GM12878 (cell line): ENCODE measurements around the gene KEL. TPM values are rescaled to one million over a fixed set of nuclear protein-coding genes. Genes with fewer than 3 reads are reported as not detected.

Experiments
- ATAC-seq: fragments of 200-7000 bp; cut with Tn5 transposase; 3 replicates; pipeline ENCODE4 v1.9.1; 2020; ENCODE audit warnings: mild to moderate bottlenecking, moderate library complexity
- BruUV-seq: library from RNA; stranded (reverse); fragments of 400-500 nt; replicated peaks from 2 replicates; lab custom pipeline; 2021; lab: Mats Ljungman, UMichigan
- CTCF ChIA-PET: fragments of 300-600 bp; sonication (Branson Sonifier 250); formaldehyde crosslinking; extraction: SDS; loops from one replicate; lab custom pipeline; 2021; ENCODE audit warnings: inconsistent platforms; lab: Yijun Ruan, JAX
- POLR2A ChIA-PET: fragments of 350-600 bp; formaldehyde crosslinking; extraction: SDS; loops from one replicate; lab custom pipeline; 2021; ENCODE audit warnings: inconsistent platforms; lab: Charles Lee
- RAD21 ChIA-PET: fragments of 300-600 bp; sonication (Branson Sonifier 250); formaldehyde crosslinking; loops from one replicate; lab custom pipeline; 2023; ENCODE audit warnings: antibody characterized with exemption; ENCODE audit not compliant: unreplicated experiment; lab: Charles Lee
- SMC1A ChIA-PET: fragments of 300-600 bp; sonication (Branson Sonifier 250); formaldehyde crosslinking; loops from one replicate; lab custom pipeline; 2023; ENCODE audit not compliant: unreplicated experiment, uncharacterized antibody; lab: Charles Lee
- DNase-seq: peaks from one replicate; pipeline ENCODE4 v3.0.0-alpha.2; 2011; ENCODE audit warnings: low read depth, low spot score
- FAIRE-seq: peaks from 3 replicates; lab custom pipeline; 2011; peaks lifted over from hg19 to GRCh38; lab: Jason Lieb, UNC
- H2AFZ ChIP-seq: 2 replicates; pipeline ENCODE4 v1.6.0; 2011; ENCODE audit warnings: low read depth, low read length, control low read depth; ENCODE audit not compliant: control insufficient read depth
- H3K27ac ChIP-seq: 2 replicates; pipeline ENCODE4 v1.5.1; 2011; ENCODE audit warnings: control low read depth; ENCODE audit not compliant: control insufficient read depth, insufficient read depth
- H3K27me3 ChIP-seq, 2 experiments: replicated peaks in 1 of 2; 2 replicates each; pipeline versions ENCODE4 v1.6.0 to v1.6.1; 2011; ENCODE audit warnings: low read length in 1 of 2; ENCODE audit not compliant: control insufficient read depth in 2 of 2, insufficient read depth in 2 of 2
- H3K36me3 ChIP-seq, 2 experiments: 2 replicates each; pipeline ENCODE4 v1.5.1; 2011; ENCODE audit warnings: low read length in 1 of 2; ENCODE audit not compliant: control insufficient read depth in 2 of 2, insufficient read depth in 2 of 2
- H3K4me1 ChIP-seq: 2 replicates; pipeline ENCODE4 v1.6.1; 2011; ENCODE audit warnings: mild to moderate bottlenecking, low read length, moderate library complexity, mixed read lengths; ENCODE audit not compliant: control insufficient read depth, insufficient read depth
- H3K4me2 ChIP-seq: 2 replicates; pipeline ENCODE4 v1.6.0; 2011; ENCODE audit warnings: control low read depth; ENCODE audit not compliant: control insufficient read depth, insufficient read depth
- H3K4me3 ChIP-seq: fragments of 200-600 bp; sonication (generic); 2 replicates; pipeline ENCODE4 v1.5.1; 2016
- H3K79me2 ChIP-seq: 2 replicates; pipeline ENCODE4 v1.6.0; 2011; ENCODE audit warnings: low read length; ENCODE audit not compliant: control insufficient read depth, insufficient read depth
- H3K9ac ChIP-seq: 2 replicates; pipeline ENCODE4 v1.8.0; 2011; ENCODE audit warnings: low read length, control low read depth, mixed read lengths; ENCODE audit not compliant: control insufficient read depth, insufficient read depth
- H3K9me3 ChIP-seq: replicated peaks from 3 replicates; pipeline ENCODE4 v1.5.1; 2011; ENCODE audit warnings: mild to moderate bottlenecking, low read length; ENCODE audit not compliant: control insufficient read depth, insufficient read depth
- H4K20me1 ChIP-seq: 2 replicates; pipeline ENCODE4 v1.6.0; 2011; ENCODE audit not compliant: control insufficient read depth, insufficient read depth
- ASH2L ChIP-seq: fragments of 300-600, 200-600 bp; sonication (generic); IDR thresholded peaks from 2 replicates; pipeline ENCODE4 v1.6.1; 2017; ENCODE audit warnings: low read depth, mild to moderate bottlenecking, borderline replicate concordance
- CREB1 ChIP-seq: IDR thresholded peaks from 2 replicates; pipeline ENCODE4 v1.6.1; 2012; ENCODE audit warnings: low read depth, mild to moderate bottlenecking, inconsistent platforms
- FOS ChIP-seq: IDR thresholded peaks from 3 replicates; pipeline ENCODE4 v1.6.1; 2011; ENCODE audit warnings: borderline replicate concordance; ENCODE audit not compliant: insufficient read length; ENCODE audit errors: extremely low read depth
- GABPA ChIP-seq: IDR thresholded peaks from 2 replicates; pipeline ENCODE4 v1.6.1; 2014; ENCODE audit warnings: antibody characterized with exemption, low read depth, mild to moderate bottlenecking, inconsistent platforms
- HDAC6 ChIP-seq: fragments of 200-600 bp; sonication (generic); IDR thresholded peaks from one replicate; pipeline ENCODE4 v1.8.0; 2017; ENCODE audit warnings: antibody characterized with exemption; ENCODE audit not compliant: unreplicated experiment
- HDGF ChIP-seq: fragments of 450-650 bp; IDR thresholded peaks from 2 replicates; pipeline ENCODE4 v1.6.1; 2016; ENCODE audit warnings: antibody characterized with exemption
- JUND ChIP-seq: IDR thresholded peaks from 2 replicates; pipeline ENCODE4 v1.6.1; 2012; ENCODE audit warnings: low read depth, mild to moderate bottlenecking, low read length, improper control_type of control experiment, moderate library complexity
- MTA2 ChIP-seq: fragments of 450-650 bp; IDR thresholded peaks from 2 replicates; pipeline ENCODE4 v1.6.1; 2016; ENCODE audit warnings: low read depth, mild to moderate bottlenecking, moderate library complexity
- RB1 ChIP-seq: fragments of 450-650 bp; formaldehyde crosslinking; IDR thresholded peaks from 2 replicates; pipeline ENCODE4 v1.6.1; 2017; ENCODE audit warnings: mild to moderate bottlenecking, borderline replicate concordance
- RFX5 ChIP-seq: IDR thresholded peaks from 2 replicates; pipeline ENCODE4 v1.6.1; 2011; ENCODE audit warnings: low read depth, low read length, improper control_type of control experiment
- SRF ChIP-seq, 2 experiments: IDR thresholded peaks; 2 replicates each; pipeline ENCODE4 v1.6.1; 2011; ENCODE audit warnings: low read depth in 2 of 2, low read length in 2 of 2, mild to moderate bottlenecking in 1 of 2, moderate library complexity in 1 of 2
- STAT3 ChIP-seq: IDR thresholded peaks from 2 replicates; pipeline ENCODE4 v1.6.1; 2011; ENCODE audit warnings: low read depth, low read length, improper control_type of control experiment
- WRNIP1 ChIP-seq: IDR thresholded peaks from 2 replicates; pipeline ENCODE4 v1.6.1; 2011; ENCODE audit warnings: low read depth, low read length, improper control_type of control experiment, borderline replicate concordance
- ZNF274 ChIP-seq: IDR thresholded peaks from one replicate; pipeline ENCODE4 v1.8.0; 2011; ENCODE audit not compliant: insufficient read length, insufficient read depth
- ZNF384 ChIP-seq: IDR thresholded peaks from 2 replicates; pipeline ENCODE4 v1.6.1; 2012; ENCODE audit warnings: low read depth, mild to moderate bottlenecking, low read length, improper control_type of control experiment, borderline replicate concordance
- WGBS: methylation state at CpG from one replicate; pipeline ENCODE4 v1.1.6; 2016; ENCODE audit warnings: low lambda C conversion rate; ENCODE audit not compliant: insufficient replicate concordance, insufficient coverage; ENCODE audit errors: missing lambda C conversion rate; 5-methylcytosine and 5-hydroxymethylcytosine counted together
- in situ Hi-C: fragments of 300-500 bp; cut with MboI; formaldehyde crosslinking; loops from 9 replicates; pipeline ENCODE4 v1.14.3; 2018; ENCODE audit warnings: mixed read lengths
- intact Hi-C: fragments of 100-400 bp; cut with micrococcal nuclease; formaldehyde crosslinking; loops from one replicate; pipeline ENCODE4 v1.14.2; 2022; ENCODE audit not compliant: unreplicated experiment
- polyA plus RNA-seq, 11 experiments: library from polyadenylated mRNA; depleted of rRNA in 4 of 11; unstranded in 6 of 11; stranded (reverse) in 5 of 11; fragments of >200 nt; fragmentation: Nextera tagmentation in 4 of 11; fragmentation: Illumina TruSeq in 1 of 11; extraction: Ambion mirVana in 4 of 11; extraction: Trizol in 1 of 11; gene quantifications; 1 replicate in 1 of 11; 2 replicates in 10 of 11; pipeline versions ENCODE4 v1.2.1 to v1.2.3, GENCODE V29; 2011 to 2016; ENCODE audit warnings: inconsistent platforms in 2 of 11, missing spikeins in 2 of 11, low read depth in 1 of 11
- total RNA-seq, 4 experiments: library from RNA; depleted of rRNA in 3 of 4; stranded (reverse); fragments of >200 nt in 3 of 4; fragmentation: Illumina TruSeq in 1 of 4; extraction: Trizol in 1 of 4; gene quantifications; 2 replicates each; pipeline versions ENCODE4 v1.2.1 to v1.2.3, GENCODE V29; 2013 to 2021
- TF ChIP-seq, protein P1 (sequence below): IDR thresholded peaks from 2 replicates; pipeline ENCODE4 v1.6.1; 2012; ENCODE audit warnings: low read depth, low read length, improper control_type of control experiment
- TF ChIP-seq, protein P2 (sequence below): fragments of 150-350 bp; IDR thresholded peaks from 2 replicates; pipeline ENCODE4 v1.6.1; 2016; ENCODE audit warnings: low read depth, low read length
- TF ChIP-seq, protein P3 (sequence below): fragments of 450-650 bp; formaldehyde crosslinking; IDR thresholded peaks from 2 replicates; pipeline ENCODE4 v1.4.0; 2020; ENCODE audit warnings: mild to moderate bottlenecking, moderate library complexity

Gene KEL
- total and polyA plus RNA-seq, 10 of the 15 experiments (the other 5 are each of a cell fraction or from before 2014, with no cell fraction given), result 0.10 to 0.73 (median 0.23) TPM; not detected in 2

DNA sequence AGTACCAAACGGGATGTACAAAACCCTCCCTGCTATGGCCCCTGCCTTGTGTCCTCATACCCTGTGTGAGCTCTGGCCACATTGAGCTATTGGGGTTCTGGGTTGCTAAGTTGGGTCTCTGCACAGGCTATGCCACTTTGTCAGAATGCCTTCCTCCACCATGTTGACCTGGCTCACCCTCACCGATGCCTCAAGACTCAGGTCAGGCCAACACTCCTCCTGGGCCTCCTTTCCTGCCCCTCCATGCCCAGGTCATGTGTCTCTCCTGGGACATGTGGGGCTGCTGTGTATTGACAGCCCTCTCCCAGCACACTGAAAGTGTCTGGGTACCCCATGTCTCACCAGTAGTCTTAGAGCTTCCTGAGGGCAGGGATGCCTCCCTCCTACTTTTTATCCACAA lies 43.3 kb downstream of the KEL start:
- Histone ChIP-seq H3K9me3 (no peaks in the 10 kb centered on the region), H3K9ac (no peak overlapping the region), H2AFZ (no peak overlapping the region)
- no peak for FAIRE-seq
- SMC1A ChIA-PET, result no interaction called here
- TF ChIP-seq WRNIP1, result no peak
- TF ChIP-seq ZNF384, result no peak
- no peak for TF ChIP-seq RB1
- no peak for TF ChIP-seq RFX5
- TF ChIP-seq STAT3, result no peak
- TF ChIP-seq, protein P1, sequence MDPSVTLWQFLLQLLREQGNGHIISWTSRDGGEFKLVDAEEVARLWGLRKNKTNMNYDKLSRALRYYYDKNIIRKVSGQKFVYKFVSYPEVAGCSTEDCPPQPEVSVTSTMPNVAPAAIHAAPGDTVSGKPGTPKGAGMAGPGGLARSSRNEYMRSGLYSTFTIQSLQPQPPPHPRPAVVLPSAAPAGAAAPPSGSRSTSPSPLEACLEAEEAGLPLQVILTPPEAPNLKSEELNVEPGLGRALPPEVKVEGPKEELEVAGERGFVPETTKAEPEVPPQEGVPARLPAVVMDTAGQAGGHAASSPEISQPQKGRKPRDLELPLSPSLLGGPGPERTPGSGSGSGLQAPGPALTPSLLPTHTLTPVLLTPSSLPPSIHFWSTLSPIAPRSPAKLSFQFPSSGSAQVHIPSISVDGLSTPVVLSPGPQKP, result no peak
- no peak for TF ChIP-seq HDAC6
- TF ChIP-seq CREB1, result no peak
- no peak for TF ChIP-seq ZNF274
- TF ChIP-seq JUND, result no peak
- no peak for TF ChIP-seq HDGF
- TF ChIP-seq GABPA, result no peak
- no peak for TF ChIP-seq FOS
- TF ChIP-seq SRF (IDR thresholded peaks at IDR 0.05; ENCODE audit: low read depth in 2 of 2, low read length in 2 of 2), result no peak
- no peak for TF ChIP-seq MTA2
- TF ChIP-seq ASH2L, result no peak
- TF ChIP-seq, protein P2, sequence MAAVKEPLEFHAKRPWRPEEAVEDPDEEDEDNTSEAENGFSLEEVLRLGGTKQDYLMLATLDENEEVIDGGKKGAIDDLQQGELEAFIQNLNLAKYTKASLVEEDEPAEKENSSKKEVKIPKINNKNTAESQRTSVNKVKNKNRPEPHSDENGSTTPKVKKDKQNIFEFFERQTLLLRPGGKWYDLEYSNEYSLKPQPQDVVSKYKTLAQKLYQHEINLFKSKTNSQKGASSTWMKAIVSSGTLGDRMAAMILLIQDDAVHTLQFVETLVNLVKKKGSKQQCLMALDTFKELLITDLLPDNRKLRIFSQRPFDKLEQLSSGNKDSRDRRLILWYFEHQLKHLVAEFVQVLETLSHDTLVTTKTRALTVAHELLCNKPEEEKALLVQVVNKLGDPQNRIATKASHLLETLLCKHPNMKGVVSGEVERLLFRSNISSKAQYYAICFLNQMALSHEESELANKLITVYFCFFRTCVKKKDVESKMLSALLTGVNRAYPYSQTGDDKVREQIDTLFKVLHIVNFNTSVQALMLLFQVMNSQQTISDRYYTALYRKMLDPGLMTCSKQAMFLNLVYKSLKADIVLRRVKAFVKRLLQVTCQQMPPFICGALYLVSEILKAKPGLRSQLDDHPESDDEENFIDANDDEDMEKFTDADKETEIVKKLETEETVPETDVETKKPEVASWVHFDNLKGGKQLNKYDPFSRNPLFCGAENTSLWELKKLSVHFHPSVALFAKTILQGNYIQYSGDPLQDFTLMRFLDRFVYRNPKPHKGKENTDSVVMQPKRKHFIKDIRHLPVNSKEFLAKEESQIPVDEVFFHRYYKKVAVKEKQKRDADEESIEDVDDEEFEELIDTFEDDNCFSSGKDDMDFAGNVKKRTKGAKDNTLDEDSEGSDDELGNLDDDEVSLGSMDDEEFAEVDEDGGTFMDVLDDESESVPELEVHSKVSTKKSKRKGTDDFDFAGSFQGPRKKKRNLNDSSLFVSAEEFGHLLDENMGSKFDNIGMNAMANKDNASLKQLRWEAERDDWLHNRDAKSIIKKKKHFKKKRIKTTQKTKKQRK, result no peak
- TF ChIP-seq, protein P3, sequence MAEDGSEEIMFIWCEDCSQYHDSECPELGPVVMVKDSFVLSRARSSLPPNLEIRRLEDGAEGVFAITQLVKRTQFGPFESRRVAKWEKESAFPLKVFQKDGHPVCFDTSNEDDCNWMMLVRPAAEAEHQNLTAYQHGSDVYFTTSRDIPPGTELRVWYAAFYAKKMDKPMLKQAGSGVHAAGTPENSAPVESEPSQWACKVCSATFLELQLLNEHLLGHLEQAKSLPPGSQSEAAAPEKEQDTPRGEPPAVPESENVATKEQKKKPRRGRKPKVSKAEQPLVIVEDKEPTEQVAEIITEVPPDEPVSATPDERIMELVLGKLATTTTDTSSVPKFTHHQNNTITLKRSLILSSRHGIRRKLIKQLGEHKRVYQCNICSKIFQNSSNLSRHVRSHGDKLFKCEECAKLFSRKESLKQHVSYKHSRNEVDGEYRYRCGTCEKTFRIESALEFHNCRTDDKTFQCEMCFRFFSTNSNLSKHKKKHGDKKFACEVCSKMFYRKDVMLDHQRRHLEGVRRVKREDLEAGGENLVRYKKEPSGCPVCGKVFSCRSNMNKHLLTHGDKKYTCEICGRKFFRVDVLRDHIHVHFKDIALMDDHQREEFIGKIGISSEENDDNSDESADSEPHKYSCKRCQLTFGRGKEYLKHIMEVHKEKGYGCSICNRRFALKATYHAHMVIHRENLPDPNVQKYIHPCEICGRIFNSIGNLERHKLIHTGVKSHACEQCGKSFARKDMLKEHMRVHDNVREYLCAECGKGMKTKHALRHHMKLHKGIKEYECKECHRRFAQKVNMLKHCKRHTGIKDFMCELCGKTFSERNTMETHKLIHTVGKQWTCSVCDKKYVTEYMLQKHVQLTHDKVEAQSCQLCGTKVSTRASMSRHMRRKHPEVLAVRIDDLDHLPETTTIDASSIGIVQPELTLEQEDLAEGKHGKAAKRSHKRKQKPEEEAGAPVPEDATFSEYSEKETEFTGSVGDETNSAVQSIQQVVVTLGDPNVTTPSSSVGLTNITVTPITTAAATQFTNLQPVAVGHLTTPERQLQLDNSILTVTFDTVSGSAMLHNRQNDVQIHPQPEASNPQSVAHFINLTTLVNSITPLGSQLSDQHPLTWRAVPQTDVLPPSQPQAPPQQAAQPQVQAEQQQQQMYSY (CRISPR knock-in tag), result no peak
- TF ChIP-seq, all 136 proteins: peak for 0
- Histone ChIP-seq H3K79me2 (no peaks in the 10 kb centered on the region), H3K4me1 (no peaks in the 10 kb centered on the region), H3K27me3 (peaks cover 0 to 3% of the 10 kb centered on the region in 2 experiments; a peak in 2 of 4 replicates), H3K4me3 (no peak overlapping the region), H4K20me1 (no peaks in the 10 kb centered on the region), H3K27ac (no peak overlapping the region), H3K4me2 (no peak overlapping the region), H3K36me3 (no peaks in the 10 kb centered on the region)
- DNase-seq (no peak), ATAC-seq (no peak)
- intact Hi-C loops, result no loop called here
- WGBS, result 7% methylated on average over 2 of the region's 2 CpGs
- ChIA-PET RAD21 (no interaction called here), POLR2A (no interaction called here), CTCF (interaction anchor here (1.4 to 2.8 kb wide), 2 partner anchors 84 to 287 kb away, joined by 3 to 7 read pairs; no protein-coding TSS in a partner anchor)
- in situ Hi-C loops, result no loop called here
- BruUV-seq, result no TSS peak
